Measurements from ENCODE around the gene PIK3C2B. TPM values are rescaled to one million over a fixed set of nuclear protein-coding genes. Genes with fewer than 3 reads are reported as not detected.
A peak's percentile ranks its signal among the peaks of the same experiment; 100 is the strongest.

Gene PIK3C2B
- total RNA-seq, 1 donor from 2014 or later: 256 TPM

DNA sequence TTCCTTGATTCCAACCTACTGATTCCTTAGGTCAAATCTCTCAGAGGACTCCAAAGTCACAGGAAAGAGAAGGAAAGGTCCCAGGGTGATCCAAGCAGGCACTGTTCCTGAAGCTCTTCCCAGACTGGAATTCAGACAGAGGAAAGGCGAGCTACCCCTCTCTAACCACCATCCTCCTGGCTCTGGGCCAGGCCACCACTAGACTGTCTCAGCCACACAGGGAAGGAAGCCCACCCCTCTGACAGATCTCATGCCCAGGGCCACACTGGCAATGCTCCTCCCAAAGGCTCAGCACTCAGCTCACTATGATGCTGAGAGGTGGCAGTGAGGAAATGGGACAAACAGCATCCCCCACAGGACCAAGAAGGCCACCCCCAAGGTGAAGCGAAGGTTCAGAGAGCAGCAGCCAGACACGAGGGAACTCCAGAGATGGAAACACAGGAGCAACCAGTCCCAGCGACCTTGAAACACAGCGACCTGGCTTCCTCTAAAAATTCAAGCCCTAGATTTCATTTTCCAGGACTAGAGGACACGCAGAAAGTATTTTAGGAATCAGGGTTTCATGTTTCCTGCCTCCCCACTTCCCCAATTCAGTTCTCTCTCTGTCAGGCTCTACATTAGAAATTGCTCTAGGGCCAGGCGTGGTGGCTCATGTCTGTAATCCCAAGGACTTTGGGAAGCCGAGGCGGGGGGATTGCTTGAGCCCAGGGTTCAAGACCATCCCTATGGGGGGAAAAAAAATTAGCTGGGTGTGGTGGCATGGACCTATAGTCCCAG is 18.8 kb downstream of the PIK3C2B start:
- Mint-ChIP-seq H3K4me3 (ENCODE audit: unreplicated experiment) (no peak overlapping the region), H3K27ac (ENCODE audit: unreplicated experiment) (no peak overlapping the region), H3K27me3 (ENCODE audit: unreplicated experiment) (peaks cover 26% of the 10 kb centered on the region), H3K36me3 (ENCODE audit: low read depth, unreplicated experiment) (peaks cover 48% of the 10 kb centered on the region), H3K9me3 (ENCODE audit: unreplicated experiment) (no peaks in the 10 kb centered on the region), H3K4me1 (ENCODE audit: unreplicated experiment) (peaks cover 77% of the 10 kb centered on the region)
- no peak for DNase-seq (ENCODE audit: low spot score)
- TF ChIP-seq, protein P1, sequence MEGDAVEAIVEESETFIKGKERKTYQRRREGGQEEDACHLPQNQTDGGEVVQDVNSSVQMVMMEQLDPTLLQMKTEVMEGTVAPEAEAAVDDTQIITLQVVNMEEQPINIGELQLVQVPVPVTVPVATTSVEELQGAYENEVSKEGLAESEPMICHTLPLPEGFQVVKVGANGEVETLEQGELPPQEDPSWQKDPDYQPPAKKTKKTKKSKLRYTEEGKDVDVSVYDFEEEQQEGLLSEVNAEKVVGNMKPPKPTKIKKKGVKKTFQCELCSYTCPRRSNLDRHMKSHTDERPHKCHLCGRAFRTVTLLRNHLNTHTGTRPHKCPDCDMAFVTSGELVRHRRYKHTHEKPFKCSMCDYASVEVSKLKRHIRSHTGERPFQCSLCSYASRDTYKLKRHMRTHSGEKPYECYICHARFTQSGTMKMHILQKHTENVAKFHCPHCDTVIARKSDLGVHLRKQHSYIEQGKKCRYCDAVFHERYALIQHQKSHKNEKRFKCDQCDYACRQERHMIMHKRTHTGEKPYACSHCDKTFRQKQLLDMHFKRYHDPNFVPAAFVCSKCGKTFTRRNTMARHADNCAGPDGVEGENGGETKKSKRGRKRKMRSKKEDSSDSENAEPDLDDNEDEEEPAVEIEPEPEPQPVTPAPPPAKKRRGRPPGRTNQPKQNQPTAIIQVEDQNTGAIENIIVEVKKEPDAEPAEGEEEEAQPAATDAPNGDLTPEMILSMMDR (IDR thresholded peaks at IDR 0.05; ENCODE audit: unreplicated experiment): no peak

DNA sequence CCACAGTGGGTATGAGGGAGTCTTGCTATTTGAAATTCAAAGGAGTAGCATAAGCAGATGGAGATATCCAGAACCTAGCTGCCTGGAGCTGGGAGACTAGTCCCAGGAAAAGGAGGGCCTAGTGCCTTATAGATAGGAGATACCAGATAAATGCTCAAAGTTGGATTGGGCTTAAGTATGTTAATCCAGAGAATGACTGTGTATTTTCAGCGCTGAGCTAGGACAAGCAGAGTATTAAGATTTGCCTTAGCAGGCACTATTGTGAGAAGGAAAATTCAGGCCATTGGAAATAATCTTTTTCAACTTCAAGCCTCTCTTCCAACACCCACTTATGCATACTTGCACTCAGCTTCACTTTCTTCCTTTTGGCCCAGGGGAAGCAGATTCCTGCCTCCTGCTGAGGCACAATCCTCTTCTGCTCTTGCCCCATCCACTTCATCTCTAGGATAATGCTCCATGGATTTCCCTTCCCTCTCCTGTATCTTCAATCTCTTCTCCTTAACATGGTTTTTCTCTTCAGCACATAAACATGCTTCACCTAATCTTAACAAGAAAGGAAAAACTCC is 21.1 kb downstream of the PIK3C2B start:
- DNase-seq (ENCODE audit: low spot score): no peak
- Mint-ChIP-seq H3K4me1 (ENCODE audit: unreplicated experiment) (peaks cover 66% of the 10 kb centered on the region), H3K9me3 (ENCODE audit: unreplicated experiment) (no peaks in the 10 kb centered on the region), H3K36me3 (ENCODE audit: low read depth, unreplicated experiment) (peaks cover 53% of the 10 kb centered on the region), H3K27ac (ENCODE audit: unreplicated experiment) (no peak overlapping the region), H3K4me3 (ENCODE audit: unreplicated experiment) (no peak overlapping the region), H3K27me3 (ENCODE audit: unreplicated experiment) (peaks cover 21% of the 10 kb centered on the region)
- TF ChIP-seq, protein P1 (IDR thresholded peaks at IDR 0.05; ENCODE audit: unreplicated experiment): no peak

DNA sequence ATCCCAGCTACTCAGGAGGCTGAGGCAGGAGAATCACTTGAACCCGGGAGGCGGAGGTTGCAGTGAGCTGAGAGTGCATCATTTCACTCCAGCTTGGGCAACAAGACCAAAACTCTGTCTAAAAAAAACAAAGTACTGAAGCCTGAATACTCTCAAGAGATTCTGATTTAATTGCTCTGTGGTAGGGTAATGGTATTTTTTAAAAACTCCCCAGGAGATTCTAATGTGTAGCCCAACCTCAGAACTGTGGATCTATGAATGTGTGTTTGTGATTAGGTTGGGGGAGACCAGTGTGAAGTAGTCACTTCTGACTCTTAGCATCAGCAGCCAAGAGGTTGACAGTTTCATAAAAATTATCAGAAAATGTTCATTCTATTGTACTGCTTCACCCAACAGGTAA is 21.9 kb downstream of the PIK3C2B start:
- DNase-seq (ENCODE audit: low spot score): no peak

DNA sequence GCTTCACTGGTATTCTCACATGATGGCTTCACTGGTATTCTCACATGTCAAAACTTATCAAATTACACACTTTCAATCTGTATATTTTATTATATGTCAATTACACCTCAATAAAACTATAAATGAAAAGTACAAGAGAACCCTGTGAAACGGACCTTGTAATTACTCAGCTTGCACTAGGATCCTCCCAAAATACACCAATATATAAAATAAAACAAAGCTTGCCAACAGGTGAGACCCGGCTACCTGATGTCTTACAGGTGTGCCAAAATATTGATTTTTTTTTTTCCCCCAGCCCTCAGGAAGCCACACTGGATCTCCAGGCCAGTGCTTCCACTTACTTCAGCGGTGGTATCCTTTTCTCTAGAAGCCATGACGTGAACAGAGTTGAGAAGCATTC is 22.9 kb downstream of the PIK3C2B start:
- H3K36me3 Mint-ChIP-seq (ENCODE audit: low read depth, unreplicated experiment): peaks cover 55% of the 10 kb centered on the region
- no peaks in the 10 kb centered on the region for H3K9me3 Mint-ChIP-seq (ENCODE audit: unreplicated experiment)
- H3K4me3 Mint-ChIP-seq (ENCODE audit: unreplicated experiment): no peak overlapping the region
- peaks cover 17% of the 10 kb centered on the region for H3K27me3 Mint-ChIP-seq (ENCODE audit: unreplicated experiment)
- peaks cover 60% of the 10 kb centered on the region for H3K4me1 Mint-ChIP-seq (ENCODE audit: unreplicated experiment)
- H3K27ac Mint-ChIP-seq (ENCODE audit: unreplicated experiment): no peak overlapping the region
- TF ChIP-seq, protein P1 (IDR thresholded peaks at IDR 0.05; ENCODE audit: unreplicated experiment): no peak
- DNase-seq (ENCODE audit: low spot score): no peak

More for the DNA sequence above, 21.9 kb downstream of the PIK3C2B start:
- Mint-ChIP-seq H3K27me3 (ENCODE audit: unreplicated experiment) (peaks cover 17% of the 10 kb centered on the region), H3K9me3 (ENCODE audit: unreplicated experiment) (no peaks in the 10 kb centered on the region), H3K4me3 (ENCODE audit: unreplicated experiment) (no peak overlapping the region), H3K27ac (ENCODE audit: unreplicated experiment) (no peak overlapping the region), H3K4me1 (ENCODE audit: unreplicated experiment) (peaks cover 64% of the 10 kb centered on the region), H3K36me3 (ENCODE audit: low read depth, unreplicated experiment) (peaks cover 56% of the 10 kb centered on the region)
- TF ChIP-seq, protein P1 (IDR thresholded peaks at IDR 0.05; ENCODE audit: unreplicated experiment): no peak

DNA sequence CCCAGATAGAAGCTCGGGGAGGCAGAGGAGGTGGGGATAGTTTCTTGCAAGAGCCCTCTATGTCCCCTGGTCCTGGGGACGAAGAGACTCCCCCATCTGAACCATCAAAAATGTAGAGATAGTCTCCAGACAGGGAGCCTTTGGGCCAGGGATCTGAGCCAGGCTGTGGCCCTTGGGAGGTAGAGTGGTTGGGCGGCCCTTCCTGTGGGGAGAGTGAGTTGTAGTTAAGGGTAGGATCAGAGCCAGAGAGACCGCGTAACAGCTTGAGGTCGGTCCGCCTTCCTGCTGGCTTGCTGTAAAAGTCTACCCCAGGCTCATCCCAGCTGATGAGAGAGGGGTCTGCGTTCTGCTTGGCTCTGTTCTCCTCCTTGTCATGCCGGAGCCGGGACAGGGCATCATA is 25.3 kb downstream of the PIK3C2B start:
- no peak for DNase-seq (ENCODE audit: low spot score)
- peaks cover 59% of the 10 kb centered on the region for H3K36me3 Mint-ChIP-seq (ENCODE audit: low read depth, unreplicated experiment)
- peaks cover 62% of the 10 kb centered on the region for H3K4me1 Mint-ChIP-seq (ENCODE audit: unreplicated experiment)
- TF ChIP-seq, protein P1 (IDR thresholded peaks at IDR 0.05; ENCODE audit: unreplicated experiment): no peak
- peaks cover 11% of the 10 kb centered on the region for H3K27me3 Mint-ChIP-seq (ENCODE audit: unreplicated experiment)
- peak overlapping the region; percentile 42 for H3K4me3 Mint-ChIP-seq (ENCODE audit: unreplicated experiment)
- H3K9me3 Mint-ChIP-seq (ENCODE audit: unreplicated experiment): no peaks in the 10 kb centered on the region
- H3K27ac Mint-ChIP-seq (ENCODE audit: unreplicated experiment): no peak overlapping the region

All from endothelial cell (in vitro differentiated cells).